ENCODE data around the gene VPS9D1.

The VPS9D1 gene

GRCh38 chr16:89720813-89721545, at the start of gene VPS9D1, which contains the start of gene ZNF276:
VPS9D1 (minus strand) TSS chr16:89720898; CDS start chr16:89720861, 37 bp downstream.
ZNF276 (plus strand) TSS chr16:89721537; CDS start chr16:89721641, 104 bp downstream.
- in situ Hi-C loops (cut with HindIII; ENCODE audit: low sequenced_read_pairs): no loop called here

- in situ Hi-C loops (cut with HindIII; ENCODE audit: low sequenced_read_pairs): no loop called here
These were observed 49.7 kb upstream of the VPS9D1 start for GRCh38 chr16:89770367-89770766.

- in situ Hi-C loops (cut with HindIII; ENCODE audit: low sequenced_read_pairs): no loop called here
These were observed 44.7 kb upstream of the VPS9D1 start for GRCh38 chr16:89765292-89765830.

- in situ Hi-C loops (cut with HindIII; ENCODE audit: low sequenced_read_pairs): no loop called here
These were observed 44.1 kb upstream of the VPS9D1 start for GRCh38 chr16:89764711-89765201.

- in situ Hi-C loops (cut with HindIII; ENCODE audit: low sequenced_read_pairs): no loop called here
These were observed 40.7 kb upstream of the VPS9D1 start for GRCh38 chr16:89761304-89761922.

- in situ Hi-C loops (cut with HindIII; ENCODE audit: low sequenced_read_pairs): no loop called here
These were observed 39.1 kb upstream of the VPS9D1 start for GRCh38 chr16:89759746-89760340.

GRCh38 chr16:89749637-89750036, 28.9 kb upstream of the VPS9D1 start:
- in situ Hi-C loops (cut with HindIII; ENCODE audit: low sequenced_read_pairs): no loop called here

- in situ Hi-C loops (cut with HindIII; ENCODE audit: low sequenced_read_pairs): no loop called here
These were observed 28.2 kb upstream of the VPS9D1 start for GRCh38 chr16:89748921-89749320.

GRCh38 chr16:89748076-89748475, 27.4 kb upstream of the VPS9D1 start:
- in situ Hi-C loops (cut with HindIII; ENCODE audit: low sequenced_read_pairs): no loop called here

- in situ Hi-C loops (cut with HindIII; ENCODE audit: low sequenced_read_pairs): no loop called here
These were observed 25.3 kb upstream of the VPS9D1 start for GRCh38 chr16:89746043-89746442.

GRCh38 chr16:89744813-89745212, 24.1 kb upstream of the VPS9D1 start:
- in situ Hi-C loops (cut with HindIII; ENCODE audit: low sequenced_read_pairs): no loop called here

GRCh38 chr16:89742948-89743347, 22.2 kb upstream of the VPS9D1 start:
- in situ Hi-C loops (cut with HindIII; ENCODE audit: low sequenced_read_pairs): no loop called here

GRCh38 chr16:89741342-89742014, 20.8 kb upstream of the VPS9D1 start:
- in situ Hi-C loops (cut with HindIII; ENCODE audit: low sequenced_read_pairs): no loop called here

- in situ Hi-C loops (cut with HindIII; ENCODE audit: low sequenced_read_pairs): no loop called here
These were observed 18.7 kb upstream of the VPS9D1 start for GRCh38 chr16:89739383-89739782.

- in situ Hi-C loops (cut with HindIII; ENCODE audit: low sequenced_read_pairs): no loop called here
These were observed 18.0 kb upstream of the VPS9D1 start for GRCh38 chr16:89738538-89739317.

- in situ Hi-C loops (cut with HindIII; ENCODE audit: low sequenced_read_pairs): no loop called here
These were observed 17.3 kb upstream of the VPS9D1 start for GRCh38 chr16:89738072-89738377.

- in situ Hi-C loops (cut with HindIII; ENCODE audit: low sequenced_read_pairs): no loop called here
These were observed 16.8 kb upstream of the VPS9D1 start for GRCh38 chr16:89737341-89738071.

- in situ Hi-C loops (cut with HindIII; ENCODE audit: low sequenced_read_pairs): no loop called here
These were observed 15.9 kb upstream of the VPS9D1 start for GRCh38 chr16:89736554-89736953.

GRCh38 chr16:89733792-89734191, 13.1 kb upstream of the VPS9D1 start:
- in situ Hi-C loops (cut with HindIII; ENCODE audit: low sequenced_read_pairs): no loop called here

GRCh38 chr16:89733322-89733721, 12.6 kb upstream of the VPS9D1 start:
- in situ Hi-C loops (cut with HindIII; ENCODE audit: low sequenced_read_pairs): no loop called here

Data from DLD1 (cell line).